BJ (cell line): Measurements from ENCODE around the gene TEX53. TPM values are rescaled to one million over a fixed set of nuclear protein-coding genes. Genes with fewer than 3 reads are reported as not detected.

ENCODE experiments used
- CTCF ChIA-PET: fragments of 350-600 bp; formaldehyde crosslinking; extraction: SDS; loops from one replicate; lab custom pipeline; 2021; ENCODE audit warnings: antibody characterized with exemption, inconsistent platforms; lab: Yijun Ruan, JAX
- POLR2A ChIA-PET: fragments of 300-600 bp; sonication (Branson Sonifier 250); formaldehyde crosslinking; extraction: SDS; loops from one replicate; lab custom pipeline; 2021; ENCODE audit warnings: antibody characterized with exemption; lab: Charles Lee
- DNase-seq: peaks from one replicate; pipeline ENCODE4 v3.0.0-alpha.2; 2011; ENCODE audit warnings: low read depth
- H3K27me3 ChIP-seq: 2 replicates; pipeline ENCODE4 v1.6.0; 2011; ENCODE audit warnings: low read length; ENCODE audit not compliant: control insufficient read depth, insufficient read depth
- H3K36me3 ChIP-seq: 2 replicates; pipeline ENCODE4 v1.5.1; 2011; ENCODE audit warnings: low read length; ENCODE audit not compliant: control insufficient read depth, insufficient read depth
- H3K4me3 ChIP-seq: 2 replicates; pipeline ENCODE4 v1.5.1; 2011; ENCODE audit warnings: low read depth, mild to moderate bottlenecking, control low read depth, low read length
- polyA plus RNA-seq: library from polyadenylated mRNA; depleted of rRNA; stranded (reverse); fragments of >200 nt; gene quantifications from 2 replicates; pipeline ENCODE4 v1.2.3, GENCODE V29; 2011
- TF ChIP-seq, protein P1 (sequence below): IDR thresholded peaks from 2 replicates; pipeline ENCODE4 v1.5.1; 2011; ENCODE audit warnings: low read depth, mild to moderate bottlenecking, control low read depth, inconsistent platforms, low read length, moderate library complexity; ENCODE audit not compliant: insufficient read depth

Gene TEX53
- polyA plus RNA-seq, 1 experiment, result not detected

DNA sequence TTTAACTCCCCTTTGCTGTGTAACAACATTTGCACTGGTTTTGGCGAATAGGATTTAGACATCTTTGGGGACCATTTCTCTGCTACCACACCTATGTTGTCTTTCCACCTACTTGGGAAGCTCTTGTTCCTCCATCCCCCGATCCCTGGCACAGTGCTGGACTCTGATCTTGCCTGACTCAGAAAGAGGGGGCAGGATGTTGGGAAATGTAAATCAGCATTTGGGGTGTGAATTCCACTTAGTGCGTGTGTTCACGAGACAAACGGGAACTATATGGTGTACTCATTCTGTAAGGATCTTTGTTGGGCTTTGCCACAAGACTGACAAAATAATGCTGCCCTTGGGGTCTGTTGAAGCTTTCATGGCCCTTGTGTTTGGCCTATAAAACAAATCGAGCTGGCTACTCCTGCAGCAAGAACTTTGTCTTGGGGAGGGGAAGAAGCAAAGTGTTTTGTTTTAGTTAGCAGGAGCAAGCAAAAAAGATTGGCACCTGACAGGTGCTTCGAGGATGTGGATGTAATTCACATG is 28.0 kb downstream of the TEX53 start:
- ChIA-PET POLR2A (no interaction called here), CTCF (interaction anchor here (0.6 to 1.3 kb wide), 3 partner anchors 9 to 224 kb away, joined by 3 to 4 read pairs (median 3); no protein-coding TSS in a partner anchor)
- Histone ChIP-seq H3K4me3 (no peak overlapping the region), H3K36me3 (peaks cover 18% of the 10 kb centered on the region), H3K27me3 (no peaks in the 10 kb centered on the region)
- no peak for DNase-seq
- TF ChIP-seq, protein P1, sequence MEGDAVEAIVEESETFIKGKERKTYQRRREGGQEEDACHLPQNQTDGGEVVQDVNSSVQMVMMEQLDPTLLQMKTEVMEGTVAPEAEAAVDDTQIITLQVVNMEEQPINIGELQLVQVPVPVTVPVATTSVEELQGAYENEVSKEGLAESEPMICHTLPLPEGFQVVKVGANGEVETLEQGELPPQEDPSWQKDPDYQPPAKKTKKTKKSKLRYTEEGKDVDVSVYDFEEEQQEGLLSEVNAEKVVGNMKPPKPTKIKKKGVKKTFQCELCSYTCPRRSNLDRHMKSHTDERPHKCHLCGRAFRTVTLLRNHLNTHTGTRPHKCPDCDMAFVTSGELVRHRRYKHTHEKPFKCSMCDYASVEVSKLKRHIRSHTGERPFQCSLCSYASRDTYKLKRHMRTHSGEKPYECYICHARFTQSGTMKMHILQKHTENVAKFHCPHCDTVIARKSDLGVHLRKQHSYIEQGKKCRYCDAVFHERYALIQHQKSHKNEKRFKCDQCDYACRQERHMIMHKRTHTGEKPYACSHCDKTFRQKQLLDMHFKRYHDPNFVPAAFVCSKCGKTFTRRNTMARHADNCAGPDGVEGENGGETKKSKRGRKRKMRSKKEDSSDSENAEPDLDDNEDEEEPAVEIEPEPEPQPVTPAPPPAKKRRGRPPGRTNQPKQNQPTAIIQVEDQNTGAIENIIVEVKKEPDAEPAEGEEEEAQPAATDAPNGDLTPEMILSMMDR, result no peak

DNA sequence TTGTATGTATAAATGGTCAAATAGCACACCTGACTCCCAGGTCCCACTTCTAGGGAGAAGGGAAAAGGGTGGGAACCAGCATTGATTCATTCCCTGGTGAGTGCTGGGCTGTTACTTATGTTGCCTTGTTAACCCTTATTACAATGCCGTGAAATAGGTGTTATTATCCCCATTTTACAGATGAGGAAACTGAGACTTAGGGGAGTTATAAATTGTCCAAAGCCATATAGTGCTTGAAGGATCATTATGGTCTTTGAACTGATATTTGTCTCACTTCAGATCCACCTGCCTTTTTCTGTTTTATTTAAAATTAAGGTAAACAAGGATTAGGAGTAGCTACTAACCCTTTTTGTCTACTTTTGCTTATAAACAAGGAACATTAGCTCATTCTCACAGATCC is 30.1 kb downstream of the TEX53 start:
- no peak for DNase-seq
- CTCF ChIA-PET, result no interaction called here
- TF ChIP-seq, protein P1, result no peak
- H3K4me3 ChIP-seq, result no peak overlapping the region
- H3K36me3 ChIP-seq, result peaks cover 8% of the 10 kb centered on the region; the same call in 1 of the 2 replicates
- POLR2A ChIA-PET, result no interaction called here
- H3K27me3 ChIP-seq, result no peaks in the 10 kb centered on the region

DNA sequence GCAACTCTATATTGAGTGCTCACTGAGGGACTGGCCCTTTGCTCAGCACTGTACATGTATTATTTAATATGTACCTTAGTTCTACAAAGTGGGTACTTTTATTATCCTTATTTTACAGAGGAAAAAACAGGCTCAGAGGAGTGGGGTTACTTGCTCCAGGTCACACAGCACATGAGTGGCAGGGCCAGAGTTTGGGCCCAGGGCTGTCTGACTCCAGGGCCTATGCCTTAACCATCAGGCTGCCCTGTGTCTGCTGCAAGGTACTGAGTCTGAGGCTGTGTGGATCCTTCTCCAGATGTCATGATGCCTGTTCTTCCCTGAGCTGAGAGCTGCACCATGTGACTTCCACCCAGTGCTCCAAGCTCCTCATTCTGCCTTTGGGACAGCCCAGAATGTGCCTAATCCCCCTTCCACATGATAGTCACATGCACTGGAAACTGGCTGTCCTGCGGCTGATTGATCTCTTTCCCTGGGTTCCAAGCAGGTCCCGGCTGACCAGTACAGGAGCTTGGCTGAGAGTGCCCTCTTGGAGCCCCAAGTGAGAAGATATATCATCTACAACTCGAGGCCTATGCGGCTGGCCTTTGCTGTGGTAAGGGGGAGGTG is 31.1 kb downstream of the TEX53 start:
- TF ChIP-seq, protein P1, result no peak
- DNase-seq, result no peak
- ChIA-PET POLR2A (no interaction called here), CTCF (interaction anchor here (1.1 kb wide), 1 partner anchor 192 kb away, joined by 4 read pairs; no protein-coding TSS in a partner anchor)
- Histone ChIP-seq H3K36me3 (peaks cover 8% of the 10 kb centered on the region; the same call in 1 of the 2 replicates), H3K27me3 (no peaks in the 10 kb centered on the region), H3K4me3 (no peak overlapping the region)

DNA sequence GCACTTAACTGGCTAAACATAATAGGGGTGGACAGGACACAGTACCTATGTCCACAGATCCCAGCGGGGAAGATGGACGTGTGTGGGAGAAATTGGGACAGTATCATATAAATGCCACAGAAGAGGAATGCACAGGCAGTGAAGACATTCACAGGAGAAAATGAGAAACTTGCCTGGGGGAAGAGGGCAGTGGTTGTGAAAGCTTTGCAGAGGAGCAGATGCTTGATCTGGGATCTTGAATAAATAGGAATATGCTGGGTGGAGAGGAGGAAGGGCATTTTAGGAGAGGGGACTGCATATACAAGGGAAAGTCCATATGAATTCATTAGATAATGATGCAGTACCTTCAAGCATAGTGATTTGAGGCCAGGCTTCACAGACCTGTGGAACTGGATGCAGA is 32.9 kb downstream of the TEX53 start:
- TF ChIP-seq, protein P1, result no peak
- Histone ChIP-seq H3K36me3 (peaks cover 8% of the 10 kb centered on the region; the same call in 1 of the 2 replicates), H3K4me3 (no peak overlapping the region), H3K27me3 (no peaks in the 10 kb centered on the region)
- ChIA-PET POLR2A (no interaction called here), CTCF (interaction anchor here (1.4 kb wide), 1 partner anchor 29 kb away, joined by 4 read pairs; no protein-coding TSS in a partner anchor)
- DNase-seq, result no peak

DNA sequence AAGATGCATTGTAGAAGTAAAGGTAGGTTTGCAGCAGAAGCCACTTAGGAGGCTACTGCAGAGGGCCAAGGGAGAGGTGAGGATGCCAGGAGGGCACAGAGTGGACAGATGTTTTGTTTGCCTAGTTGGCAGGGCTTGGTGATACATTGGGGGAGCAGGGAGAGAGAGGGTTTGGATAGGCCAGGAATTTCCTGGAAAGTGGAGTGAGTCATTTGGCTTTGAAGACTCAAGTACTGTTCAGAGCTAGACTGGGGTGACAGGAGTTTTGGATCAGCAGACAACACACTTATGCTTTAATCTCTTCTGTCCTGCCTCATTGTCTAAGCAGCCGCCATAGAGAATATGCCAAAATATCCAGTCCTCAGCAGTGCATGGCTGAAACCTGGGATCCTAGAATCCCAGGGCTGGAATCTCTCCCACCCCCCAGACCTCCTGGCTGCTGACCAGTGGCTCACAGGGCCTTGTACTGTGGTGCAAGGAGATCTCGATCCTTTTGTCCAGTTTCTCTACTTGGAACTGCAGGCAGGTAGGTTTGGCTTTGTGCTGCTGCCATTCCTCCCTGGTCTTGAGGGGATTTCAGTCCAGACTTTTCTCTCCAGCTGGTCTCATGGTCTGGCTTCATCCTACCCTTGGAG is 35.5 kb downstream of the TEX53 start:
- no peaks in the 10 kb centered on the region for H3K27me3 ChIP-seq
- no peak for DNase-seq
- H3K36me3 ChIP-seq, result 0 out of 2 replicates have a peak, but pooled peaks cover 4% of the 10 kb centered on the region
- ChIA-PET CTCF (interaction anchor here (0.6 to 1.4 kb wide), 3 partner anchors 11 to 393 kb away, joined by 3 to 4 read pairs (median 3); partner anchors contain the start of gene TMEM268), POLR2A (no interaction called here)
- TF ChIP-seq, protein P1, result no peak
- H3K4me3 ChIP-seq, result no peak overlapping the region
